Measurements from ENCODE around the gene RP2.

DNA sequence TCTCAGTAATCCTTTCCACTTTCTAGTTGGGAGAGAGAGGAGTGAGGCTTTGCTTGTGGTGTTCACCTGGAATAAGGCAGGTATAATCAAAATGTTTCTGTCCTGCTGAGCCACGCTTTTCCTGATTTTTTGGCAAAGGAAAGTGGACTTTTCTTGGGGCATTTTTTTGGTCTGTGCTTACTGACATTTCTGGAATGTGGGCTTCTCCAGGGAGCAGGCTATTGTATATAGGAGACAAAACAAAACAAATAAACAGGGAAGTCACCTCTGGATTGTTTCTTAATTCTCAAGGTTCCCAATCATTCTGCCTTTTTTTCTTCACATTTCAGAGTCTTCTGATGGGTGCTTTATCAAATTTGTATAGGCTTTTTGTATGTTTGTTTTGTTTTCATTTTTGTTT, 25.7 kb upstream of the RP2 start:
- TF ChIP-seq YY1 (IDR thresholded peaks at IDR 0.05; ENCODE audit: insufficient read depth, insufficient read length) (no peak), SUZ12 (IDR thresholded peaks at IDR 0.05; ENCODE audit: extremely low read depth, insufficient read depth, insufficient read length) (no peak)

Data from NT2/D1 (cell line).